Right lobe of liver (tissue), 6 donors: ENCODE results near the gene CPNE4. TPM values are rescaled to one million over a fixed set of nuclear protein-coding genes. Genes with fewer than 3 reads are reported as not detected.

Source experiments
- ATAC-seq, 4 donors: fragments of 200-7000 bp; cut with Tn5 transposase; one replicate each; pipeline ENCODE4 v1.9.1; 2020; ENCODE audit warnings: mild to moderate bottlenecking in 4 of 4, moderate library complexity in 4 of 4
- DNase-seq, 3 donors: peaks; one replicate each; pipeline ENCODE4 v3.0.0-alpha.2; 2020
- H3K27ac ChIP-seq, 3 donors: fragments of 200-600 bp; one replicate each; pipeline ENCODE4 v1.8.0; 2022
- H3K27me3 ChIP-seq, 2 donors: fragments of 200-600 bp; one replicate each; pipeline ENCODE4 v1.8.0; 2022
- H3K36me3 ChIP-seq, 4 donors: fragments of 200-600 bp; sonication (generic) in 1 of 4; one replicate each; pipeline versions ENCODE4 v1.5.1 to v1.8.0; 2017 to 2022; ENCODE audit warnings: control low read depth in 1 of 4
- H3K4me1 ChIP-seq, 4 donors: fragments of 200-600 bp; sonication (generic) in 1 of 4; one replicate each; pipeline versions ENCODE4 v1.5.1 to v1.8.0; 2017 to 2022; ENCODE audit warnings: control low read depth in 1 of 4
- H3K4me3 ChIP-seq, 3 donors: fragments of 200-600 bp; one replicate each; pipeline ENCODE4 v1.8.0; 2022
- H3K9me3 ChIP-seq, 4 donors: fragments of 200-600 bp; sonication (generic) in 1 of 4; one replicate each; pipeline versions ENCODE4 v1.5.1 to v1.8.0; 2017 to 2022; ENCODE audit warnings: control low read depth in 1 of 4
- POLR2A ChIP-seq: fragments of 450-650 bp; IDR thresholded peaks from one replicate; pipeline ENCODE4 v1.6.1; 2017; ENCODE audit warnings: antibody characterized with exemption, mild to moderate bottlenecking
- WGBS: methylation state at CpG from one replicate; pipeline ENCODE4 v1.1.6; 2018; ENCODE audit warnings: low coverage, low lambda C conversion rate; ENCODE audit not compliant: insufficient coverage; ENCODE audit errors: missing lambda C conversion rate; 5-methylcytosine and 5-hydroxymethylcytosine counted together
- intact Hi-C, 2 donors: fragments of 100-400 bp; cut with DNase I; formaldehyde crosslinking; loops; one replicate each; pipeline versions ENCODE4 v1.11.2 to v1.14.1; 2022
- total RNA-seq, 6 experiments: library from RNA; depleted of rRNA in 2 of 6; stranded (reverse); fragments of >200 nt in 2 of 6; fragmentation: NEBNext Ultra II Directional in 3 of 6; extraction: Animal tissue kit (Norgen Biotek cat#: 25700) in 3 of 6; gene quantifications; one replicate each; pipeline versions ENCODE4 v1.1.0 to v1.2.4, GENCODE V29; 2016 to 2023
- TF ChIP-seq, protein P1 (sequence below), 4 donors: fragments of 200-600 bp in 3 of 4; fragments of 450-650 bp in 1 of 4; IDR thresholded peaks; one replicate each; pipeline versions ENCODE4 v1.5.1 to v1.8.0; 2016 to 2022; ENCODE audit warnings: antibody characterized with exemption in 4 of 4, mild to moderate bottlenecking in 2 of 4
- donor health status: DM: no; HTN: yes; CAD: no.
- donor health status: DM: no; HTN: no; CAD: no.
- donor health status: DM: no; HTN: no; CAD: no.
- donor health status: DM: no; HTN: yes; CAD: no.
- donor health status: DM: no; HTN: yes; CAD: no.

The CPNE4 gene
- total RNA-seq, 6 experiments from 2014 or later = not detected

DNA sequence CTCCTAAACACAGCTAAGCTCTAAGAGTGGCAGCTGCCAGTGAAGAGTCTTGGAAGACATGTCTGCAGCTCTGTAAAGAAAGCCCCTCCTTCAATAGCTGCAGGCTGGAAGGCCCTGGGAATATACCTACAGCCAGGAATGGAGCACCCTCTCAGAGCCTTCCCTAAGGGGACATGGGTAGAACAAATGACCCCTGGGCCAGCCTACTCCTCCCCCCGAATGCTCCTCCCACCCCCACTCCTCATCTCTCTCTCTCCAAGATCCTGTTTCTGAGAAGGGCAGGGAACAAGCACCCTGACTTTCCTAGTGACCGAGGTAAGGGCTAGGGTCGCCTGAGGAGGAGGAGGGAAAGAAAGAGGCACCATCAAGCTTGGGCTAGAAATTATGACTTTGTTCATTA lies 20.7 kb downstream of the CPNE4 start:
- 18% methylated on average over 3 of the region's 3 CpGs for WGBS
- TF ChIP-seq, protein P1, sequence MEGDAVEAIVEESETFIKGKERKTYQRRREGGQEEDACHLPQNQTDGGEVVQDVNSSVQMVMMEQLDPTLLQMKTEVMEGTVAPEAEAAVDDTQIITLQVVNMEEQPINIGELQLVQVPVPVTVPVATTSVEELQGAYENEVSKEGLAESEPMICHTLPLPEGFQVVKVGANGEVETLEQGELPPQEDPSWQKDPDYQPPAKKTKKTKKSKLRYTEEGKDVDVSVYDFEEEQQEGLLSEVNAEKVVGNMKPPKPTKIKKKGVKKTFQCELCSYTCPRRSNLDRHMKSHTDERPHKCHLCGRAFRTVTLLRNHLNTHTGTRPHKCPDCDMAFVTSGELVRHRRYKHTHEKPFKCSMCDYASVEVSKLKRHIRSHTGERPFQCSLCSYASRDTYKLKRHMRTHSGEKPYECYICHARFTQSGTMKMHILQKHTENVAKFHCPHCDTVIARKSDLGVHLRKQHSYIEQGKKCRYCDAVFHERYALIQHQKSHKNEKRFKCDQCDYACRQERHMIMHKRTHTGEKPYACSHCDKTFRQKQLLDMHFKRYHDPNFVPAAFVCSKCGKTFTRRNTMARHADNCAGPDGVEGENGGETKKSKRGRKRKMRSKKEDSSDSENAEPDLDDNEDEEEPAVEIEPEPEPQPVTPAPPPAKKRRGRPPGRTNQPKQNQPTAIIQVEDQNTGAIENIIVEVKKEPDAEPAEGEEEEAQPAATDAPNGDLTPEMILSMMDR (IDR thresholded peaks at IDR 0.05) = no peak
- no peak for TF ChIP-seq POLR2A
- intact Hi-C loops = loop anchor here in 1 of 2 donors (10.0 kb wide), 1 partner anchor 219 kb away; no protein-coding TSS in a partner anchor

GRCh38 chr3:132009241-132009640 lies 25.6 kb downstream of the CPNE4 start:
- H3K9me3 ChIP-seq = no peaks in the 10 kb centered on the region
- no peak for ATAC-seq
- no peaks in the 10 kb centered on the region for H3K27me3 ChIP-seq
- TF ChIP-seq POLR2A = no peak
- TF ChIP-seq, protein P1 (IDR thresholded peaks at IDR 0.05) = no peak
- no peak overlapping the region for H3K27ac ChIP-seq
- intact Hi-C loops = no loop called here
- no peaks in the 10 kb centered on the region for H3K36me3 ChIP-seq
- H3K4me3 ChIP-seq = no peak overlapping the region
- DNase-seq = no peak
- no peaks in the 10 kb centered on the region for H3K4me1 ChIP-seq

More for the DNA sequence above, 20.7 kb downstream of the CPNE4 start:
- no peaks in the 10 kb centered on the region for H3K27me3 ChIP-seq
- H3K4me1 ChIP-seq = no peaks in the 10 kb centered on the region
- no peak for ATAC-seq
- no peaks in the 10 kb centered on the region for H3K36me3 ChIP-seq
- no peak for DNase-seq
- no peaks in the 10 kb centered on the region for H3K9me3 ChIP-seq
- no peak overlapping the region for H3K4me3 ChIP-seq
- no peak overlapping the region for H3K27ac ChIP-seq

GRCh38 chr3:132008837-132009236 lies 26.0 kb downstream of the CPNE4 start:
- H3K4me3 ChIP-seq = no peak overlapping the region
- TF ChIP-seq POLR2A = no peak
- TF ChIP-seq, protein P1 (IDR thresholded peaks at IDR 0.05) = no peak
- ATAC-seq (no peak), DNase-seq (no peak)
- no peaks in the 10 kb centered on the region for H3K27me3 ChIP-seq
- intact Hi-C loops = no loop called here
- no peaks in the 10 kb centered on the region for H3K4me1 ChIP-seq
- H3K27ac ChIP-seq = no peak overlapping the region
- 13% methylated on average over 2 of the region's 2 CpGs for WGBS
- no peaks in the 10 kb centered on the region for H3K9me3 ChIP-seq
- H3K36me3 ChIP-seq = no peaks in the 10 kb centered on the region

DNA sequence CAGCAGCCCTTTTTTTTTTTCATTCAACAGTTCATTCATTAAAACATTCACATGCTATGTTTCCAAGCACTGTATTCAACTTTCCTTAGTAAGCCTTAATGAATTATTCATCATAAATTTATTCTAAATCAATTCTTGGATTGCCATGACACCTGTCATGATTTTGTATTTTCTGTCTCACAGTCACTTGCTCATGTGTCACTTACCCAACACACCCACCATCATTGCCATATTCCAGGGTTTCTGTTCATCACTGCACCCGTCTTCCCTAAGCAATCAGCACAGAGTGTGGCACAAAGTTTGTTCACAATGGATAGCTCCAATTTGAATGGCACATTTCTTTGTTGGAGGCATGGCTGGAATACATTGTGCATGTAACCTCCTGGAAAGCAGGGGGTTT lies 27.2 kb downstream of the CPNE4 start:
- ATAC-seq (no peak), DNase-seq (no peak)
- TF ChIP-seq POLR2A = no peak
- TF ChIP-seq, protein P1 (IDR thresholded peaks at IDR 0.05) = no peak
- intact Hi-C loops = no loop called here
- no peaks in the 10 kb centered on the region for H3K36me3 ChIP-seq
- no peaks in the 10 kb centered on the region for H3K4me1 ChIP-seq
- H3K27me3 ChIP-seq = no peaks in the 10 kb centered on the region
- H3K4me3 ChIP-seq = no peak overlapping the region
- no peaks in the 10 kb centered on the region for H3K9me3 ChIP-seq
- 0% methylated on average over 1 of the region's 1 CpG for WGBS
- H3K27ac ChIP-seq = no peak overlapping the region

DNA sequence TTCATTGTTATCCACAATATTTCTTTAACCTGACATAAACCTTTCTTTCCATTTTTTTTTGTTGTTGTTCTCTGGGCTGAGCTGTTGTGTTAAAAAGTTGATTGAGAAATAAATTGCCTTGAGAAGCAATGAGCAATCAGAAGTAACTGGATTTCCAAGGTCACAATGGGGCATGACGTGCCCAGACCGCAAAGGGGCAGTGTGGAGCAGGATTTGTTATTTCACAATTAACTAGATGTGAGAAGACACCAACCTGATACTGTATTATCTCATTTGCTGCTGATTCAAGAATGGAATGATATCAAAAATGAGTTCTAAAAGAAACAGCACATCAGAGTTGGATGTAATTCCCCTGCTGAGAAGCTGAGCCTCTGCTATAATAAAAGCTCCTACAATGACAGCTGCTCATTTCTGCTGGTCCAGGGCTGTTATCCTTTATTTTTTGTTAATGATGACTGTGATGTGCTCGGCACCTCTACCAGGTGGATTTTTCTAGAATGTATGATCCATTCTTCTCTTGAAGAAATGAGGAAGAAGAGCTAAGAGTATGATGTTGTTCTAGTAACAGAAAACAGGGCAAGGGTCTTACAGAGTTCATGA lies 28.1 kb downstream of the CPNE4 start:
- WGBS = 12% methylated on average over 3 of the region's 3 CpGs
- TF ChIP-seq, protein P1 (IDR thresholded peaks at IDR 0.05) = peak; percentile 32 to 64 (median 50)
- TF ChIP-seq POLR2A = no peak
- peak in 2 of 3 donors; percentile 32 to 46 for DNase-seq

More for the DNA sequence above, 28.1 kb downstream of the CPNE4 start:
- intact Hi-C loops = no loop called here
- Histone ChIP-seq H3K4me1 (no peaks in the 10 kb centered on the region), H3K9me3 (no peaks in the 10 kb centered on the region), H3K4me3 (no peak overlapping the region), H3K27me3 (no peaks in the 10 kb centered on the region), H3K36me3 (no peaks in the 10 kb centered on the region), H3K27ac (no peak overlapping the region)
- ATAC-seq = peak; percentile 73 to 79 (median 77)
